ENCODE measurements around the gene ITCH. TPM values are rescaled to one million over a fixed set of nuclear protein-coding genes. Genes with fewer than 3 reads are reported as not detected.
"Not testable (repeated sequence)": the region's sequence is repeated elsewhere in the genome, so short reads cannot be mapped to it uniquely, and the experiment has no call there.

ITCH gene
- total and polyA plus RNA-seq, 7 experiments from 2014 or later: 14.6 to 70.4 (median 58.9) TPM

GRCh38 chr20:34382877-34383455 is 19.9 kb downstream of the ITCH start:
- H3K4me3 ChIP-seq (ENCODE audit: low read length); POLR2A ChIA-PET: not testable (repeated sequence)

DNA sequence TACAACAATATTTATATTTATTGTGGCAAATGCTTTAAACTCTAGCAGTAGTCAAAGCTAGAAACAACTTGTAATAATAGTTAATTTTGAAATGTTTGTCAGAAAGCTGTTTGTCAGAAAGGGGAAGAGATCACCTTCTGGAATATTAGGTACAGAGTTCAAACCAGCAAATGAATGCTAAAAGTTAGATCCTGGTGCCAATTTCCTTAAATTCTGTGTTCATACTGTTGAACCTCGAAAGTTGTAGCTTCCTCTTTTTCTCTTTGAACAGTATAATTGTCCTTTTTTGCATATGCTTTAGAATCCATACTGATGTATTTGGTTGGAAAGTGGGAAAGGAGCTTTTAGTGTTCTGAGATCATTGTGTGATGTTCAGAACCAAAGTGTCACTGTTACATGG is 22.4 kb downstream of the ITCH start:
- Histone ChIP-seq H3K4me1 (ENCODE audit: control insufficient read depth in 2 of 2, insufficient read depth in 2 of 2, low read length in 2 of 2) (no peaks in the 10 kb centered on the region), H3K4me3 (ENCODE audit: low read length) (no peak overlapping the region), H3K9me3 (ENCODE audit: control insufficient read depth in 2 of 3, low read length in 3 of 3) (no peaks in the 10 kb centered on the region), H3K36me3 (ENCODE audit: control insufficient read depth in 2 of 3, insufficient read depth in 3 of 3, low read length in 3 of 3) (peaks cover 0 to 5% (median 0%) of the 10 kb centered on the region in 3 experiments), H3K27ac (ENCODE audit: low read depth, low read length) (no peak overlapping the region), H3K27me3 (ENCODE audit: control insufficient read depth in 2 of 2, insufficient read depth in 2 of 2, low read length in 2 of 2) (no peaks in the 10 kb centered on the region)
- CTCF ChIA-PET: no interaction called here
- H3K9me3 Mint-ChIP-seq: no peaks in the 10 kb centered on the region
- intact Hi-C loops (cut with micrococcal nuclease): no loop called here
- peaks cover 1 to 21% (median 6%) of the 10 kb centered on the region in 5 donors for H3K36me3 Mint-ChIP-seq
- no peak overlapping the region for H3K4me3 Mint-ChIP-seq
- H3K4me1 Mint-ChIP-seq: peaks cover 24 to 46% (median 34%) of the 10 kb centered on the region in 7 donors
- no peak for DNase-seq
- H3K27ac Mint-ChIP-seq: peak overlapping the region in 1 of 9 donors; percentile 16
- no peak for ATAC-seq
- no peaks in the 10 kb centered on the region for H3K27me3 Mint-ChIP-seq
- POLR2A ChIA-PET: interaction anchor here (1.3 kb wide), 1 partner anchor 22 kb away, joined by 3 read pairs; the partner anchor contains the start of gene ITCH

More at GRCh38 chr20:34382877-34383455, 19.9 kb downstream of the ITCH start:
- CTCF ChIA-PET: interaction anchor here (0.7 kb wide), 1 partner anchor 24 kb away, joined by 3 read pairs; no protein-coding TSS in a partner anchor
- Mint-ChIP-seq H3K4me1 (peaks cover 14 to 48% (median 34%) of the 10 kb centered on the region in 7 donors), H3K36me3 (peaks cover 0 to 13% (median 3%) of the 10 kb centered on the region in 5 donors)
- H3K9me3 Mint-ChIP-seq; H3K9me3 ChIP-seq (ENCODE audit: control insufficient read depth in 2 of 3, low read length in 3 of 3); H3K36me3 ChIP-seq (ENCODE audit: control insufficient read depth in 2 of 3, insufficient read depth in 3 of 3, low read length in 3 of 3); H3K4me3 Mint-ChIP-seq; DNase-seq; H3K27ac ChIP-seq (ENCODE audit: low read depth, low read length); H3K27me3 Mint-ChIP-seq; H3K27ac Mint-ChIP-seq; H3K4me1 ChIP-seq (ENCODE audit: control insufficient read depth in 2 of 2, insufficient read depth in 2 of 2, low read length in 2 of 2); ATAC-seq; intact Hi-C loops (cut with micrococcal nuclease); H3K27me3 ChIP-seq (ENCODE audit: control insufficient read depth in 2 of 2, insufficient read depth in 2 of 2, low read length in 2 of 2): not testable (repeated sequence)

DNA sequence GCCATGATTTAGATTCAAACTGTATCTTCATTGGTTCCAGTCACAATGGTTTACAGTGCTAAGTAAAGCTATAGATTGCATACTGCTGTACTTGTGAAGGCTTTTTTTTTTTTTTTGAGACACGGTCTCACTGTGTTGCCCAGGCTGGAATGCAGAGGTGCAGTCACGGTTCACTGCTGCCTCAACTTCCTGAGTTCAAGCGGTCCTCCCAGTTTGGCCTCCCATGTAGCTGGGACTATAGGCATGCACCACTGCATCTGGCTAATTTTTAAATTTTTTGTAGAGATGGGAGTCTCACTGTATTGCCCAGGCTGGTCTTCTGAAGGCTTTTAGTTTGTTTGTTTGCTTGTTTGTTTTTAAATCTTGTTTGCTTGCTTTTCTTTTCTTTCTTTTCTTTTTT is 24.9 kb downstream of the ITCH start:
- Mint-ChIP-seq H3K36me3 (peaks cover 3 to 17% (median 10%) of the 10 kb centered on the region in 5 donors), H3K9me3 (no peaks in the 10 kb centered on the region), H3K27ac (peak overlapping the region in 5 of 9 donors; percentile 25 to 82 (median 57)), H3K27me3 (no peaks in the 10 kb centered on the region), H3K4me3 (no peak overlapping the region), H3K4me1 (peaks cover 30 to 47% (median 35%) of the 10 kb centered on the region in 7 donors)
- H3K27me3 ChIP-seq (ENCODE audit: control insufficient read depth in 2 of 2, insufficient read depth in 2 of 2, low read length in 2 of 2): no peaks in the 10 kb centered on the region
- no peak overlapping the region for H3K4me3 ChIP-seq (ENCODE audit: low read length)
- no peak overlapping the region for H3K27ac ChIP-seq (ENCODE audit: low read depth, low read length)
- DNase-seq: no peak
- no peak for ATAC-seq
- H3K9me3 ChIP-seq (ENCODE audit: control insufficient read depth in 2 of 3, low read length in 3 of 3): no peaks in the 10 kb centered on the region
- POLR2A ChIA-PET: no interaction called here
- H3K4me1 ChIP-seq (ENCODE audit: control insufficient read depth in 2 of 2, insufficient read depth in 2 of 2, low read length in 2 of 2): no peaks in the 10 kb centered on the region
- intact Hi-C loops (cut with micrococcal nuclease): no loop called here
- peaks cover 0 to 5% (median 0%) of the 10 kb centered on the region in 3 experiments for H3K36me3 ChIP-seq (ENCODE audit: control insufficient read depth in 2 of 3, insufficient read depth in 3 of 3, low read length in 3 of 3)
- CTCF ChIA-PET: no interaction called here

GRCh38 chr20:34388678-34389077 is 25.6 kb downstream of the ITCH start:
- H3K27ac Mint-ChIP-seq: peak overlapping the region in 2 of 9 donors; percentile 25 to 57
- CTCF ChIA-PET: no interaction called here
- intact Hi-C loops (cut with micrococcal nuclease): no loop called here
- H3K36me3 Mint-ChIP-seq: peaks cover 6 to 23% (median 14%) of the 10 kb centered on the region in 5 donors
- H3K4me3 Mint-ChIP-seq: peak overlapping the region in 1 of 10 donors; percentile 32
- no peaks in the 10 kb centered on the region for H3K27me3 Mint-ChIP-seq
- POLR2A ChIA-PET: no interaction called here
- Histone ChIP-seq H3K9me3 (ENCODE audit: control insufficient read depth in 2 of 3, low read length in 3 of 3) (no peaks in the 10 kb centered on the region), H3K27me3 (ENCODE audit: control insufficient read depth in 2 of 2, insufficient read depth in 2 of 2, low read length in 2 of 2) (no peaks in the 10 kb centered on the region), H3K4me1 (ENCODE audit: control insufficient read depth in 2 of 2, insufficient read depth in 2 of 2, low read length in 2 of 2) (no peaks in the 10 kb centered on the region), H3K36me3 (ENCODE audit: control insufficient read depth in 2 of 3, insufficient read depth in 3 of 3, low read length in 3 of 3) (peaks cover 0 to 7% (median 0%) of the 10 kb centered on the region in 3 experiments), H3K27ac (ENCODE audit: low read depth, low read length) (no peak overlapping the region), H3K4me3 (ENCODE audit: low read length) (no peak overlapping the region)
- DNase-seq (no peak), ATAC-seq (no peak)
- no peaks in the 10 kb centered on the region for H3K9me3 Mint-ChIP-seq
- peaks cover 32 to 52% (median 36%) of the 10 kb centered on the region in 7 donors for H3K4me1 Mint-ChIP-seq

GRCh38 chr20:34389206-34389953 is 26.3 kb downstream of the ITCH start:
- Histone ChIP-seq H3K27me3 (ENCODE audit: control insufficient read depth in 2 of 2, insufficient read depth in 2 of 2, low read length in 2 of 2) (no peaks in the 10 kb centered on the region), H3K27ac (ENCODE audit: low read depth, low read length) (no peak overlapping the region), H3K4me3 (ENCODE audit: low read length) (no peak overlapping the region), H3K9me3 (ENCODE audit: control insufficient read depth in 2 of 3, low read length in 3 of 3) (no peaks in the 10 kb centered on the region), H3K4me1 (ENCODE audit: control insufficient read depth in 2 of 2, insufficient read depth in 2 of 2, low read length in 2 of 2) (no peaks in the 10 kb centered on the region), H3K36me3 (ENCODE audit: control insufficient read depth in 2 of 3, insufficient read depth in 3 of 3, low read length in 3 of 3) (peaks cover 0 to 13% (median 0%) of the 10 kb centered on the region in 3 experiments)
- Mint-ChIP-seq H3K27ac (peak overlapping the region in 2 of 9 donors; percentile 52 to 70), H3K4me1 (peaks cover 33 to 52% (median 36%) of the 10 kb centered on the region in 7 donors), H3K36me3 (peaks cover 6 to 23% (median 14%) of the 10 kb centered on the region in 5 donors), H3K9me3 (no peaks in the 10 kb centered on the region), H3K4me3 (no peak overlapping the region), H3K27me3 (no peaks in the 10 kb centered on the region)
- DNase-seq (no peak), ATAC-seq (no peak)
- intact Hi-C loops (cut with micrococcal nuclease): no loop called here
- CTCF ChIA-PET: no interaction called here
- POLR2A ChIA-PET: no interaction called here

DNA sequence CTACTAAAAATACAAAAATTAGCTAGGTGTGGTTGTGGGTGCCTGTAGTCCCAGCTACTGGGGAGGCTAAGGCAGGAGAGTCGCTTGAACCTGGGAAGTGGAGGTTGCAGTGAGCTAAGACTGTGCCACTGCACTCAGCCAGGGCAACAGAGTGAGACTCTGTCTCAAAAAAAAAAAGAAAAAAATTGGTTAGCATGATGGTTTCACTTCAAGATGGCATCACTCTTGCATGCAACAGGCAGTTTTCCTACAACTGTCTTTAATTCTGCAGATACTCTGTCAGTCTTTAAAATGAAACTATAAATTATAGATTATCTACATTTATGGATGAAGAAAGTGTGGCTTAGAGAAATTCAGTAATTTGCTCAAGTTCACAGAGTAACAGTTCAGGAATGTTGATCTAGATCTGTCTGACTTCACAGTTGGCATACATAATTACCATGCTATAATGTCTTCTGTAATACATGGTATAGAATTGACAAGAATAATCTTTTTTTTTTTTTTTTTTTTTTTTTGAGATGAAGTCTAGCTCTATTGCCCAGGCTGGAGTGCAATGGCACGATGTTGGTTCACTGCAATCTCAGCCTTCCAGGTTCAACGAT is 27.0 kb downstream of the ITCH start:
- POLR2A ChIA-PET: no interaction called here
- peaks cover 6 to 23% (median 14%) of the 10 kb centered on the region in 5 donors for H3K36me3 Mint-ChIP-seq
- Histone ChIP-seq H3K9me3 (ENCODE audit: control insufficient read depth in 2 of 3, low read length in 3 of 3) (no peaks in the 10 kb centered on the region), H3K27ac (ENCODE audit: low read depth, low read length) (no peak overlapping the region), H3K4me3 (ENCODE audit: low read length) (no peak overlapping the region), H3K27me3 (ENCODE audit: control insufficient read depth in 2 of 2, insufficient read depth in 2 of 2, low read length in 2 of 2) (no peaks in the 10 kb centered on the region), H3K36me3 (ENCODE audit: control insufficient read depth in 2 of 3, insufficient read depth in 3 of 3, low read length in 3 of 3) (peaks cover 0 to 17% (median 0%) of the 10 kb centered on the region in 3 experiments), H3K4me1 (ENCODE audit: control insufficient read depth in 2 of 2, insufficient read depth in 2 of 2, low read length in 2 of 2) (no peaks in the 10 kb centered on the region)
- intact Hi-C loops (cut with micrococcal nuclease): no loop called here
- no peaks in the 10 kb centered on the region for H3K27me3 Mint-ChIP-seq
- no peaks in the 10 kb centered on the region for H3K9me3 Mint-ChIP-seq
- H3K4me1 Mint-ChIP-seq: peaks cover 32 to 56% (median 36%) of the 10 kb centered on the region in 7 donors
- no peak overlapping the region for H3K4me3 Mint-ChIP-seq
- H3K27ac Mint-ChIP-seq: peak overlapping the region in 1 of 9 donors; percentile 52
- CTCF ChIA-PET: no interaction called here
- DNase-seq (no peak), ATAC-seq (no peak)

Measured in naive thymus-derived CD4-positive, alpha-beta T cell (primary cell).